Measurements from ENCODE around the gene ZNF621. TPM values are rescaled to one million over a fixed set of nuclear protein-coding genes. Genes with fewer than 3 reads are reported as not detected.
A peak's percentile ranks its signal among the peaks of the same experiment; 100 is the strongest.

ZNF621 gene
- total RNA-seq (2014; rRNA removed; shearing (Covaris generic)) (4.8 and 5.0 TPM in 2 replicates), total RNA-seq (2022) (19.6 and 22.0 TPM in 2 replicates), Bru-seq, nascent RNA (percentile 72 among the genes with signal in this experiment), BruChase-seq, experiment 1, labeled RNA remaining after a 6-hour chase (percentile 84 among the genes with signal in this experiment), BruChase-seq, experiment 2, labeled RNA remaining after a 2-hour chase (percentile 85 among the genes with signal in this experiment)
- long read RNA-seq, full-length matches to known transcripts: 2 of 5 reads
- long read RNA-seq, partial matches to known transcripts: 0 of 5 reads
- long read RNA-seq, other reads (novel, unspliced or antisense): 3 of 5 reads

GRCh38 chr3:40524568-40525285 lies at the start of gene ZNF621:
TSS of gene ZNF621 (plus strand) at chr3:40524960. CDS start at chr3:40525841, 881 bp downstream.
- no peaks in the 10 kb centered on the region for H3K79me2 ChIP-seq (ENCODE audit: insufficient read depth, low read depth, low read length)
- TF ChIP-seq CTCF (conservative IDR thresholded peaks at IDR 0.05; ENCODE audit: low read length): no peak
- no peak for TF ChIP-seq EZH2phosphoT487 (IDR thresholded peaks at IDR 0.05; ENCODE audit: borderline replicate concordance, low read depth, low read length)
- peak within 1 kb of the TSS; percentile 89 for H2AFZ ChIP-seq (ENCODE audit: low read length)
- H3K9me3 ChIP-seq (ENCODE audit: low read length): no peaks in the 10 kb centered on the region
- intact Hi-C loops (cut with micrococcal nuclease; ENCODE audit: unreplicated experiment): loop anchor here (1.0 to 10.0 kb wide), 3 partner anchors 71 to 217 kb away; partner anchors contain the start of gene EIF1B
- no peaks in the 10 kb centered on the region for H3K36me3 ChIP-seq (ENCODE audit: insufficient read depth, low read length)
- no peak within 1 kb of the TSS for H3K27ac ChIP-seq (ENCODE audit: low read depth, low read length, poor library complexity, severe bottlenecking)
- peak; percentile 75 for DNase-seq (ENCODE audit: low spot score)
- no TSS peak for BruUV-seq (replicated peaks)
- H3K4me2 ChIP-seq (ENCODE audit: low read length): peak within 1 kb of the TSS; percentile 79
- POLR2A ChIA-PET: interaction anchor here (0.8 to 2.0 kb wide), 10 partner anchors 8 to 215 kb away, joined by 3 to 7 read pairs (median 4); partner anchors contain the start of genes EIF1B, RPL14 and ZNF619
- no peaks in the 10 kb centered on the region for H4K20me1 ChIP-seq (ENCODE audit: insufficient read depth, low read length)
- peak within 1 kb of the TSS; percentile 70 for H3K4me3 ChIP-seq (ENCODE audit: low read depth, low read length, poor library complexity, severe bottlenecking)
- peaks cover 5% of the 10 kb centered on the region for H3K4me1 ChIP-seq (ENCODE audit: insufficient read depth, low read length, poor library complexity, severe bottlenecking)
- CTCF ChIA-PET (ENCODE audit: unreplicated experiment): interaction anchor here (0.5 kb wide), 1 partner anchor 972 kb away, joined by 3 read pairs; no protein-coding TSS in a partner anchor
- H3K9me2 ChIP-seq (ENCODE audit: insufficient read depth, low read length): no peaks in the 10 kb centered on the region

DNA sequence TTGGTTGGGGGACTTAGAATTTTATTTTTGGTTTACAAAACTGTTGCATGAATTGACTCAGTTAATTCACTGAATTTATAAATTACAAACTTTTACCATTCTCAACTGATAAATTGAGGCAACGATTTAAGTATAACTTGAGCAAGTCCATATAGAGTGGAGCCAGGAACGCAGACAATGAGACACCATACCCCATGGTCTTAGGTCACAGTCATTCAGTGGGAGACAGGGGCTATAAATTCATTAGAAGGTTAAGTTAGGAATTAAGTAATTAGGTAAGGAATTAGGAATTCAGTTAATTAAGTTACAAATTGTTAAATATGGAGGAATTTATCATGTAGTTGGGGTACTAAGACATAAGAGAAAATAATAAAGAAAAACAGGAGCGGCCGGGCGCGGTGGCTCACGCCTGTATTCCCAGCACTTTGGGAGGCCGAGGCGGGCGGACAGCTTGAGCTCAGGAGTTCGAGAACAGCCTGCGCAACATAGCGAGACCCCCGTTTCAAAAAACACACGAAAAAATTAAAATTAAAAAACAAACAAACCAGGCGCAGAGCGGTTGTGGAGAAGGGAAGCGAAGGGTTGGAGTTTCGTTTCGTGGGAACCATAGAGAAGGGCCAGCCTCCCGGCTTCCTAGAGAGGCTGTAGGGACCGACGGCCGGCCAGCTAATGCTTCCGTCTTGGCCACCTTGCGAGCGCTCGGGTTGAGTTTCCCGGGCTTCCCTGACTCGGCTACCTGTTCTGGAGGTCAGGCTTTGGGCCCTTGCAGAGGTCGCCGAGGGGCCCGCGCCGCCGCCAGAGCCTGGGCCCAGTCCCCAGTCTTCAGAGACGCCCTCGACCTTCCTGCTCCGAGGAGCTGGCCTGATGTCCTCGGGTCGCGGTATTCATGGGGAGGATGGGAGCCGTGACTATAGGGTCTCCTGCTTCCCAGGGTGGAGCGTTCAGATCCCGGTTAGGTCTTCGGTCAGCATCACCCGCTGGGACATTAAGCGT lies 48.0 kb upstream of the ZNF621 start, which contains the start of gene ZNF619:
TSS of gene ZNF619 (plus strand) at position 645 of the 993 bp plus-strand sequence. CDS start 858 bp downstream, outside the sequence.
- H2AFZ ChIP-seq (ENCODE audit: low read length): 0 out of 2 replicates have a peak within 1 kb of the TSS, but pooled peaks have one; percentile 18
- no peak for TF ChIP-seq EZH2phosphoT487 (IDR thresholded peaks at IDR 0.05; ENCODE audit: borderline replicate concordance, low read depth, low read length)
- H3K4me1 ChIP-seq (ENCODE audit: insufficient read depth, low read length, poor library complexity, severe bottlenecking): no peaks in the 10 kb centered on the region
- H3K4me2 ChIP-seq (ENCODE audit: low read length): peak within 1 kb of the TSS; percentile 42; the same call in 1 of the 2 replicates
- H3K9me2 ChIP-seq (ENCODE audit: insufficient read depth, low read length): no peaks in the 10 kb centered on the region
- no TSS peak for BruUV-seq (replicated peaks)
- no peaks in the 10 kb centered on the region for H3K9me3 ChIP-seq (ENCODE audit: low read length)
- POLR2A ChIA-PET: interaction anchor here (1.0 to 1.6 kb wide), 2 partner anchors 18 to 47 kb away, joined by 3 to 6 read pairs; no protein-coding TSS in a partner anchor
- DNase-seq (ENCODE audit: low spot score): no peak
- no peaks in the 10 kb centered on the region for H4K20me1 ChIP-seq (ENCODE audit: insufficient read depth, low read length)
- H3K4me3 ChIP-seq (ENCODE audit: low read depth, low read length, poor library complexity, severe bottlenecking): no peak within 1 kb of the TSS
- CTCF ChIA-PET (ENCODE audit: unreplicated experiment): no interaction called here
- H3K79me2 ChIP-seq (ENCODE audit: insufficient read depth, low read depth, low read length): no peaks in the 10 kb centered on the region
- H3K27ac ChIP-seq (ENCODE audit: low read depth, low read length, poor library complexity, severe bottlenecking): no peak within 1 kb of the TSS
- intact Hi-C loops (cut with micrococcal nuclease; ENCODE audit: unreplicated experiment): no loop called here
- H3K36me3 ChIP-seq (ENCODE audit: insufficient read depth, low read length): no peaks in the 10 kb centered on the region
